Stimulated activated naive CD8-positive, alpha-beta T cell treated with anti-CD3 and anti-CD28 coated beads, Interleukin-15, Interleukin-2, amounts not matched to agents 100 U/mL and 50 U/mL, for 24 hours (primary cell): ENCODE data around the gene SMARCE1.
"Not testable (repeated sequence)": the region's sequence is repeated elsewhere in the genome, so short reads cannot be mapped to it uniquely, and the experiment has no call there.

Experiments used
- ATAC-seq: fragments of 150-1000 bp; cut with Tn5 transposase; one replicate; pipeline ENCODE4 v1.10.0; 2021
- DNase-seq: peaks from one replicate; pipeline ENCODE4 v3.0.0; 2021

The SMARCE1 gene

DNA sequence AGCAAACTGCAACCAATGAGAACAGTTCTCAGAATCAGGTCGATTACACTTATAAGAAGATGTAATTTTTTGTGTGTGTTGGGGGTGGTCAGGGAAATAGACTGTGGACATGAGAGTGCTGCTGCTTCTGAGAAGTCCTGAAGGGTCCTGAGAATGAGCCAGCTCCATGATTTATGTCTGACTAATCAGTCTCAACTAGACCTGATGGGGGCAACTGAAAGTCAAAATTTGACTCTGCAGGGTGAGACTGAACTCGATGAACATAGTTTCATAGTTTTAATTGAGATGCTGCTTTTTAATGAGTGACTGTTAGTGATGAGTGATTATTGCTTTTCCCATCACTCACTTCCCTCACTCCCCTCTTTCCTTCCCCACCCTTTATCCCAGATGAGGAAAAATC, 37.3 kb downstream of the SMARCE1 start:
- no peak for DNase-seq
- ATAC-seq = peak; percentile 53

GRCh38 chr17:40608061-40608581, 39.5 kb downstream of the SMARCE1 start:
- DNase-seq (no peak), ATAC-seq (peak; percentile 61)

- ATAC-seq (peak; percentile 14), DNase-seq (peak; percentile 52)
Observed at GRCh38 chr17:40607641-40608040, 40.0 kb downstream of the SMARCE1 start.

DNA sequence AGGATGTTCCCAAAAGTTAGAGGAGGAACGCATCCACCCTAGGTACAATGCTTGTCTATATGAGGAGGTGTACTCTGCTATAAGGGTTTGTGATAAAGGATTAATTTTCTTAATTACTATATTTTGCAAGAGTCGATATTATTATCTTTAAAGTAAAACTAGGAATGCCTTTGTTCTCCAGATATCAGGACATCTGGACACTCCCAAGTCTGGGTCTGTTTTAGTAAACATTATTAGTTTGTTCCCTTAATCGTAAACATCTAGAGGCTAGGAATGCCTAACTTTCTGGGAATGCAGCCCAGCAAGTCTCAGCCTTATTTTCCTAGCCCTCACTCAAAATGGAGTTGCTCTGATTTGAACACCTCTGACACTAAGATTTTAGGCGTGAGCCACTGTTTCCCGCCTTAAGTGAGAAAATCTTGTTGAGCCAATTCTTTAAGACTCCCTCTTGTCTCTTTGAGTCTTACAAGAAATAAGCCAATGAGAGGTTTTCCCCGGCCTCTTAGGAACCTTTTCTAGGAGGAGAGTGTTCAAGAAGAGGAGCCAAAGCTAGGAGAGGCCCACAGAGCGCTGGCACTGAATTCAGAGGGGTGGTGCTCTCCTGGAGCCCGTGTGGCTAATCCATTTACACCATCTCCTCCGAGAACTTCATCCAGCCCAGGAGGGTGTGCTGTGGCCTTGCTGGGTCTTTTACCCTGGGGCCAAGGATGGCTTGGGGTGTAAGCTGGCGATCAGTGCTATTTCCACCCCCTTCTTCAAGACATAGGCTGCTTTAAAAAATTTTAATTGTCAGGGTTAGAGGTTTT, 40.9 kb downstream of the SMARCE1 start:
- DNase-seq (peak; percentile 5), ATAC-seq (no peak)

- DNase-seq (peak; percentile 57), ATAC-seq (peak; percentile 67)
Observed at GRCh38 chr17:40605306-40605705, 42.3 kb downstream of the SMARCE1 start.

- DNase-seq (peak; percentile 3), ATAC-seq (no peak)
Observed at GRCh38 chr17:40604327-40605080, 43.1 kb downstream of the SMARCE1 start.

DNA sequence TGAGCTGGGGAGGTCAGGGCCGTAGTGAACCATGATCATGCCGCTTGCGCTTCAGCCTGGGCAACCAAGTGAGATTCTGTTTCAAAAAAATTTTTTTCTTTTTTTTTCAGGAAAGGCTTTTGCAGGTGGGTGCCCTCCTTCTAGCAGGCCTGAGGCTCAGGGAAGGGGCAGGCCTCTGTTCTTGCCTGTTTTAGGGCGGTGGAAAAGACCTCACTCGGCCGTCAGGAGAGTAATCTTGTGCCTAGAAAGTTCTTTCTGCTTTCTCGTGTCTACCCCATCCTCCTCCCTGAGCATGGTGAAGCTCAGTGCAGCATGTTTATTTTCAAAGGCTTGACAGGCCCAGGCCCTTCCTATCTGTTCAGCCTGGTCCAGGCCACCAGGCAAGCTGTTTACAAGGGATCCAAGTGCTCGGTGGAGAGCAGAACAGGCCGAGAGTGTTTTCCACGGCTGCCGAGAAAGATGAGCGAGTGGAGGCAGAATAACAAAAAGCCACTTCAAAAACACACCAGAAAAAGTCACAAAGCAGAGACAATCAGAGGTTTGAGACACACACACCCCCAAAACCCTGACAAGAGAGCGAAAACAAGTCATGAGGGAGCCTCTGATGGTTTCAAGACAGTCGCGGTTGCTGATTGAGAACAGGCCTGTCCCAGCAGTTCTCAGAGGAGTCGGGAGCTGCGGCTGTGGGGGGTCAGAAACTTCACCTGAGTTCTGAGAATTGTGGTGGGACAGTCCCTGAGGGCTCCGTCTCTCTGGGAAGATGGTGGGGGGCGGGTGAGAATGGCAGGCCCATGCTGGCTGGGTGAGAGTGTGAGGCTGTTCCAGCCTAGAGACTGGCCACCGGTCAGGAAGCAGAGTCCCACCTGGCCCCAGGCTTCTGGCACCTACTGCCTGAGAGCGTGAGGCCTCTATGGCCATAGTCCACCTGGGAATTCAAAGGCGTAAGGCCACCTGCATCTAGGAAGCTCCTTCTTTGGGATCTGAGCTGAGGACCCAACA, 44.9 kb downstream of the SMARCE1 start:
- ATAC-seq (peak; percentile 54), DNase-seq (peak; percentile 83)

DNA sequence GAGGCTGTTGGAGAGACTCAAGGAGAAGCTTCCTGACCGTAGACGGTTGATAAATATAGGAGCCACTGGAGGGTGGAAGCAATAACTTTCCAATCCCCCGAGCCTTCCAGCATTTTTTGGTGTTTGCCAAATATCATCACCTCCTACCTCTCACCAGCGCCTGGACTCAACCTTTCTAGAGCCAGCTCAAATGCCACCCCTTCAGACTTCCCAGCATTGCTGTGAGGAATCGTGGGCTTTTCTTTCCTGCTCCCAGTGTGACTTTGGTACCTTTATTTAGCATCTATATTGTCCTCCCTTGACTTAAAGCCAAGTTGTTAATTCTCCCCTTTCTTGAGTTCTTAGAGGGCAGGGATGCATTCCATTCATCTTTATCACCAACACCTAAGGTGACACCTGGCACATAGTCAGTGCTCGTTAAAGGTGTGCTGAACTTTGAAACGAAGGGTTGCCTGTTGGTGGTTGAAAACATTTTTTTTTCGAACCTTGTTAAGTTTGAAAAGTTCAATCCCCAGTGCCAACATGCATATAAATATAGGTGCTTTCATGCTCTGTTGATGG, 47.1 kb downstream of the SMARCE1 start:
- ATAC-seq (no peak), DNase-seq (peak; percentile 3)

DNA sequence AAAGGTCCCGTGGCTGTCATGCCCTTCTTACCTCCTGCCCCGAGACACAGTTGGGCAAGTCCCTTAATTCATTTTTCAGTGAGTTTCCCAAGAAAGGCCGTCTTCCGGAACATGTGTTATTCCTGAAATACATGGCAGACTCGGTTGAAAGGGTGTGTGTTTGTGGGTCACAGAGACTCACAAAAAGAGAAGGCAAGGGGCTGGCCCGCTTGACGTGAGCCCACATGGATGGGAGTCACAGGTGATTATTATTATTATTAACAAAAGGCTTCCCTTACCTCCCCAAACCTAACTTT, 48.2 kb downstream of the SMARCE1 start:
- ATAC-seq = peak; percentile 0

DNA sequence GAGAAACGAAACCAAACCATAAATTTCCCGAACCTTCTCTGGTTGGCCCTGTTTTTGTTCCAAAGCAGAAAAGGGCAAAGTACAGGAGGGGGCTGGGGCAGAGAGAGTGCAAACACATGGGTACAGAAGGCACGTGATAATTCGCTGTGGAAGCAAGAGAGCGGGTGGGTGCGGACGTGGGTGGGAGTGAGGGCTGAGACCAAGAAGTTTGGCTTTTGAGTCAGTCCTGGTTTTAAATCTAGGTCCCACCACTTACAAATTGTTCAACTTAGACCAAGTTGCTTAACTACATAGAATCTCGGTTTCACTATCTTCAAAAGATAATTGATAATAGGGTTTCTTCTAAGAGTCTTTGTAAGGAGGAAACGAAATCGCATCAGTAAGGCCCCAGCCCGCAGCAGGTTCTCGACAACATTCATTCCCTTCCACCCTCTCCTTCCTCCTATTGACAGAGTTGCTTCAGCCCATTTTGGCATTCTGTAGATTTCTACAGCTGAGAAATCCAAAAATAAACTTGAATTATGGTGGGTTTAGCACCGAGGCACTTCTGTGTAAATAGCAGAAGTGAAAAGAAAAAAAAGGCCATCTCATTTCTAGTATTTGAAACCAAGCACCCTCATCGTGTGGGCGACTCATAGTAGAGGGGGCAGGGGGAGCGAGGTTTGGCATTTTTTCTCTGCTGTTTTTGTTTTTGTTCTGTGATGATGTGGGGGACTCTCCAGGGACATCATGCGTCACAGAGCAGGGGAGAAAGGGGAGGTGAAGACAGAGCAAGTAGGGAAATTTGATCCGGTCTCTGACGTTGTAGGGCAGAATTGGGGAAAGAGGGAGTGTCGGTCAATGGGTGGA, 48.8 kb downstream of the SMARCE1 start:
- DNase-seq (peak; percentile 83), ATAC-seq (peak; percentile 65)

More for the DNA sequence above, 48.2 kb downstream of the SMARCE1 start:
- DNase-seq = peak; percentile 25

GRCh38 chr17:40598301-40598618, 49.4 kb downstream of the SMARCE1 start:
- no peak for ATAC-seq
- no peak for DNase-seq

- no peak for DNase-seq
- ATAC-seq = no peak
Observed at GRCh38 chr17:40597556-40598300, 49.9 kb downstream of the SMARCE1 start.

GRCh38 chr17:40597156-40597555, 50.5 kb downstream of the SMARCE1 start:
- ATAC-seq = no peak
- DNase-seq = no peak

GRCh38 chr17:40596261-40596919, 51.2 kb downstream of the SMARCE1 start:
- DNase-seq = peak; percentile 20
- peak; percentile 40 for ATAC-seq

DNA sequence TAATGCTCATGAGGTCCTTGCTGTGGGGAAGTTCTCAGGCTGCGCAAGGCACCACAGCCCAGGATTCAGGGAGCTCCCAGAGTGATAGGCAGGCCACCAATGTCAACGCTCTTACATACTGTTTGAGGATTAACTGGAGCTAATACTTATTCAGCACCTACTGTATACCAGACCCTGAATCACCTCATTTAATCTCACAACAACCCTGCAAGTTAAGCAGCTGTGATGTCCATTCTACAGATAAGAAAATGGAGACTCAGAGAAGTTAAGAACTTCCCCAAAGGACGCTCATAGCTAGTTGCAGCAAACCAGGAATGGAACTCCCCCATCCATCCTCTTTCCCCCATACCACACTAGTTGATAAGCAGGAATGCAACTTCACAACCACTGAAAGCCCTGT, 56.9 kb downstream of the SMARCE1 start:
- no peak for ATAC-seq
- no peak for DNase-seq

GRCh38 chr17:40588552-40588951, 59.1 kb downstream of the SMARCE1 start:
- ATAC-seq = no peak
- DNase-seq = no peak

GRCh38 chr17:40586264-40586663, 61.4 kb downstream of the SMARCE1 start:
- ATAC-seq, DNase-seq: not testable (repeated sequence)

DNA sequence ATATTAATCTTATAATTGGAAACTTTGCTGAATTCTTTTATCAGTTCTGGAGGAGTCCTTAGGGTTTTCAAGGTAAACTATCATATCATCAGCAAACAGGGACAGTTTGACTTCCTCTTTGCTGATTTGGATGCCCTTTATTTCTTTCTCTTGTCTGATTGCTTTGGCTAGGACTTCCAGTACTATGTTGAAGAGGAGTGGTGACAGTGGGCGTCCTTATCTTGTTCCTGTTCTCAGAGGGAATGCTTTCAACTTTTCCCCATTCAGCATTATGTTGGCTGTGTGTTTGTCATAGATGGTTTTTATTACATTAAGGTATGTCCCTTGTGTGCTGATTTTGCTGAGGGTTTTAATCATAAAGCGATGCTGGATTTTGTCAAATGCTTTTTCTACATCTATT, 62.7 kb downstream of the SMARCE1 start:
- not testable (repeated sequence) for DNase-seq, ATAC-seq

DNA sequence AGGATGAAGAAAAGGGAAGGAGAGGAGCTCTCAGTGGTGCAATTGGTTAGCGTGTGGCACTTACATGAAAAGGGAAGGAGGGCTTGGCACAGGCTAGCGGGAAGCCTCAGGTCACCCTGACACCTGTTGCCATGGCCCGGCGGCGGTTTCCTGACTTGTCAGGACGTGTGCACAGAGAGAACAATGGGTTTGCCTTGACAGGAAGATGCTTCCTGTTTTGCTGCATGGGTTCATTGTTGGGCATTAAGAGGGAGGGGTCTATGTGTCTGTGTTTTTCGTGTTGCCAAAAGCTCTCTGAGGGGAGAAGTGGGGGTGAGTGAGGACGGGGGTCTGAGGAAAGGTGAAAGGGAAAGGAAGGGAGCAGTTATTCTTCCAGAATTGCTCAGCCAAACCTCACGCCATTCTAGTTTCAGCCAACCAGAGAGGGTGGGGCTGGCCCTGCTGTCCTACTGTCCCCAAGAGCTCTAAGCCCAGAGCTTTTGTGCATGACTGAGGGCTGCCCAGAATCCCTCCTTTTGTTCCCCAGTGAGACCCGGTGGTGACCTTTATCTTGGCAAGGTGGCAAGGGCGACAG, 65.2 kb downstream of the SMARCE1 start:
- DNase-seq = peak; percentile 68
- peak; percentile 68 for ATAC-seq
